ENCODE data around the gene GCC2. TPM values are rescaled to one million over a fixed set of nuclear protein-coding genes. Genes with fewer than 3 reads are reported as not detected.
"Not testable (repeated sequence)": the region's sequence is repeated elsewhere in the genome, so short reads cannot be mapped to it uniquely, and the experiment has no call there.

GCC2 gene
- total and polyA plus RNA-seq, 2 of the 8 experiments (the other 6 are each of a cell fraction or from before 2014, with no cell fraction given), result 4.6 to 54.9 TPM

DNA sequence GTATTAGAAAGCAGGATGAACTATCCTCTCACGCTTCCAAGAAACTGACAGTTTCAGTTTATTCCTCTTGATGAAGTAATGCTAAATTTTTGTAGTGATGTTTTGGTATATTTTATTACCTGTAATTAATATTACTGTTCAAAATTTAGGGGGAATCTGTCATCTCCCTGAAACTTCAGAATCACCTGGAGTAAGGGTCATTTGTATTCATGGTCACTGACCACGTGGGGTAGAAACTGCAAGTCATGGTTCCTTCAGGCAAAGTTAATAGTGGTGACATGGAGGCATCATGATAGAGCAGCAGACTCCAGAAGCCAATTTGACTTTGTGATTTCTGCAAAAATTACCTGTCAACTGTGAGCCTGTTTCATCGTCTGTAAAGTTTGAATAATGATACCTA lies 47.2 kb downstream of the GCC2 start:
- CTCF ChIA-PET (ENCODE audit: partially characterized antibody), result interaction anchor here (0.9 kb wide), 1 partner anchor 141 kb away, joined by 3 read pairs; no protein-coding TSS in a partner anchor
- H2AK5ac ChIP-seq (ENCODE audit: low read depth, low read length), result not testable (repeated sequence)

DNA sequence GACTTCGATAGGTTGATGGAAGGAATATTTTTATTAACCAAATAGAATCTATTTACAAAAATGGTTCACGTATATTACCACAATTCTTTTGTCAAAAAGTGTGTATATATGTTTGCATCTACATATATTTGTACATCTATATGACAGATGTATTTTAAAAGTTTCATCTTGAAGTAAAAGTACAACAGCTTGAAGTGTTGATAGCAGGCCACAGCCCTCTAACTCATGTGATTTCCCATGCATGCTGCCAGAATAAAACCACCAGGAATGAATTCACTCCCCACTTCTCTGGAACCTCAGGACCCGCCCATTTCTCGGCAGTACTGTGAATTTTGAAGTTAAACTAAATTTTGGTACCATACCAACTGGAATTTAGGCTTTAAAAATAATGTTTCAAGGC lies 58.6 kb downstream of the GCC2 start:
- H3K79me2 ChIP-seq (ENCODE audit: control insufficient read depth in 1 of 2, insufficient read depth in 2 of 2, low read length in 2 of 2); H3K4me1 ChIP-seq (replicated peaks in 1 of 4; ENCODE audit: control insufficient read depth in 3 of 4, insufficient read depth in 4 of 4, low read length in 3 of 4); H4K5ac ChIP-seq (ENCODE audit: insufficient read length, low read depth, low read length); H3K27me3 ChIP-seq (replicated peaks in 1 of 4; ENCODE audit: control insufficient read depth in 3 of 4, extremely low read depth in 1 of 4, insufficient read depth in 3 of 4, low read length in 3 of 4); H2BK12ac ChIP-seq (ENCODE audit: low read depth, low read length); H4K20me1 ChIP-seq (replicated peaks in 1 of 2; ENCODE audit: control insufficient read depth in 1 of 2, insufficient read depth in 2 of 2, low read length in 2 of 2); H2BK20ac ChIP-seq (ENCODE audit: low read length); H3K23ac ChIP-seq (ENCODE audit: insufficient read length); H3K4me3 ChIP-seq (ENCODE audit: extremely low read depth in 1 of 4, insufficient read depth in 2 of 4, low read depth in 3 of 4, low read length in 4 of 4); FAIRE-seq; H3K56ac ChIP-seq (replicated peaks; ENCODE audit: insufficient read length, low read depth, low read length); H3K27ac ChIP-seq (ENCODE audit: low read depth, low read length); H2BK5ac ChIP-seq (ENCODE audit: low read depth, low read length); H3K9ac ChIP-seq (replicated peaks in 1 of 4; ENCODE audit: extremely low read depth in 1 of 4, low read depth in 3 of 4, low read length in 3 of 4); H2AK5ac ChIP-seq (ENCODE audit: low read depth, low read length); H4K91ac ChIP-seq (replicated peaks; ENCODE audit: insufficient read length, low read length); H4K8ac ChIP-seq (ENCODE audit: extremely low read depth, insufficient read depth, low read length); POLR2A ChIA-PET (ENCODE audit: partially characterized antibody); H3K18ac ChIP-seq (ENCODE audit: extremely low read depth, low read length); H2BK15ac ChIP-seq (ENCODE audit: low read length); H3K4ac ChIP-seq (replicated peaks; ENCODE audit: insufficient read length, low read depth, low read length); H3K4me2 ChIP-seq (ENCODE audit: insufficient read depth in 1 of 2, low read depth in 2 of 2, low read length in 2 of 2); H2BK120ac ChIP-seq (replicated peaks; ENCODE audit: low read depth, low read length); H3K79me1 ChIP-seq (ENCODE audit: low read depth, low read length); CTCF ChIA-PET (ENCODE audit: partially characterized antibody); H3K14ac ChIP-seq (ENCODE audit: insufficient read length); H2AFZ ChIP-seq (ENCODE audit: low read length); H3K9me3 ChIP-seq (ENCODE audit: insufficient read depth in 2 of 2, low read depth in 1 of 2, low read length in 1 of 2); H3K36me3 ChIP-seq (ENCODE audit: control insufficient read depth in 2 of 4, insufficient read depth in 4 of 4, low read length in 3 of 4); H3K23me2 ChIP-seq (ENCODE audit: low read depth, low read length); DNase-seq (ENCODE audit: low read depth in 1 of 2, low spot score in 2 of 2): not testable (repeated sequence)
- 88% methylated on average over 2 of the region's 4 CpGs; no CpG with 5 or more reads in 1 of the 2 experiments for WGBS, 2 experiments (ENCODE audit: extremely low coverage in 1 of 2, insufficient coverage in 1 of 2, insufficient read length in 1 of 2, insufficient replicate concordance in 2 of 2, low coverage in 1 of 2, low lambda C conversion rate in 2 of 2, missing lambda C conversion rate in 1 of 2)

More for the DNA sequence above, 47.2 kb downstream of the GCC2 start:
- H2BK15ac ChIP-seq (ENCODE audit: low read length); H2AFZ ChIP-seq (ENCODE audit: low read length); H2BK120ac ChIP-seq (replicated peaks; ENCODE audit: low read depth, low read length); H3K4me2 ChIP-seq (ENCODE audit: insufficient read depth in 1 of 2, low read depth in 2 of 2, low read length in 2 of 2); H3K4me1 ChIP-seq (replicated peaks in 1 of 4; ENCODE audit: control insufficient read depth in 3 of 4, insufficient read depth in 4 of 4, low read length in 3 of 4); POLR2A ChIA-PET (ENCODE audit: partially characterized antibody); H3K9ac ChIP-seq (replicated peaks in 1 of 4; ENCODE audit: extremely low read depth in 1 of 4, low read depth in 3 of 4, low read length in 3 of 4); H3K79me2 ChIP-seq (ENCODE audit: control insufficient read depth in 1 of 2, insufficient read depth in 2 of 2, low read length in 2 of 2); H4K5ac ChIP-seq (ENCODE audit: insufficient read length, low read depth, low read length); H3K18ac ChIP-seq (ENCODE audit: extremely low read depth, low read length); H3K23me2 ChIP-seq (ENCODE audit: low read depth, low read length); DNase-seq (ENCODE audit: low read depth in 1 of 2, low spot score in 2 of 2); H4K91ac ChIP-seq (replicated peaks; ENCODE audit: insufficient read length, low read length); H3K56ac ChIP-seq (replicated peaks; ENCODE audit: insufficient read length, low read depth, low read length); FAIRE-seq; H3K23ac ChIP-seq (ENCODE audit: insufficient read length); H2BK20ac ChIP-seq (ENCODE audit: low read length); H3K4ac ChIP-seq (replicated peaks; ENCODE audit: insufficient read length, low read depth, low read length); H3K79me1 ChIP-seq (ENCODE audit: low read depth, low read length); H3K27ac ChIP-seq (ENCODE audit: low read depth, low read length); H4K8ac ChIP-seq (ENCODE audit: extremely low read depth, insufficient read depth, low read length); H4K20me1 ChIP-seq (replicated peaks in 1 of 2; ENCODE audit: control insufficient read depth in 1 of 2, insufficient read depth in 2 of 2, low read length in 2 of 2); H3K27me3 ChIP-seq (replicated peaks in 1 of 4; ENCODE audit: control insufficient read depth in 3 of 4, extremely low read depth in 1 of 4, insufficient read depth in 3 of 4, low read length in 3 of 4); H3K4me3 ChIP-seq (ENCODE audit: extremely low read depth in 1 of 4, insufficient read depth in 2 of 4, low read depth in 3 of 4, low read length in 4 of 4); H2BK5ac ChIP-seq (ENCODE audit: low read depth, low read length); H3K14ac ChIP-seq (ENCODE audit: insufficient read length); H3K9me3 ChIP-seq (ENCODE audit: insufficient read depth in 2 of 2, low read depth in 1 of 2, low read length in 1 of 2); H2BK12ac ChIP-seq (ENCODE audit: low read depth, low read length): not testable (repeated sequence)
- H3K36me3 ChIP-seq (ENCODE audit: control insufficient read depth in 2 of 4, insufficient read depth in 4 of 4, low read length in 3 of 4), result peaks cover 8 to 26% (median 21%) of the 10 kb centered on the region in 4 experiments; a peak in 7 of 8 replicates
- WGBS, 2 experiments (ENCODE audit: extremely low coverage in 1 of 2, insufficient coverage in 1 of 2, insufficient read length in 1 of 2, insufficient replicate concordance in 2 of 2, low coverage in 1 of 2, low lambda C conversion rate in 2 of 2, missing lambda C conversion rate in 1 of 2), result 100% methylated on average over 1 of the region's 3 CpGs; no CpG with 5 or more reads in 1 of the 2 experiments
